HG02642 (cell line): Measurements from ENCODE around the gene TLX2.
"Not testable (repeated sequence)": the region's sequence is repeated elsewhere in the genome, so short reads cannot be mapped to it uniquely, and the experiment has no call there.

Source experiments
- ATAC-seq: cut with Tn5 transposase; IDR thresholded peaks from one replicate; pipeline ENCODE4 v1.9.1; 2021; ENCODE audit warnings: mild to moderate bottlenecking; ENCODE audit not compliant: unreplicated experiment, poor library complexity

TLX2 gene

GRCh38 chr2:74514368-74515270 lies at the start of gene TLX2:
Gene TLX2, plus strand, starts transcription at chr2:74514450. Its CDS starts 357 bp downstream, at chr2:74514807.
- no peak for ATAC-seq

- ATAC-seq: not testable (repeated sequence)
These were observed 43.5 kb upstream of the TLX2 start for GRCh38 chr2:74470742-74471141.

- no peak for ATAC-seq
These were observed 42.8 kb upstream of the TLX2 start for GRCh38 chr2:74471332-74472065.

- ATAC-seq: peak; percentile 85
These were observed 41.9 kb upstream of the TLX2 start, which contains the start of gene MRPL53 for GRCh38 chr2:74472086-74472944. Gene MRPL53, minus strand, starts transcription at chr2:74472680. Its CDS starts 20 bp downstream, at chr2:74472660.

- ATAC-seq: no peak
These were observed 41.3 kb upstream of the TLX2 start for GRCh38 chr2:74472945-74473258.

- no peak for ATAC-seq
These were observed 39.8 kb upstream of the TLX2 start for GRCh38 chr2:74474481-74474880.

GRCh38 chr2:74474899-74475298 lies 39.4 kb upstream of the TLX2 start:
- ATAC-seq: no peak

GRCh38 chr2:74481431-74481830 lies 32.8 kb upstream of the TLX2 start:
- no peak for ATAC-seq

GRCh38 chr2:74481961-74482800 lies 32.1 kb upstream of the TLX2 start:
- peak; percentile 43 for ATAC-seq

- peak; percentile 90 for ATAC-seq
These were observed 31.2 kb upstream of the TLX2 start, which contains the start of the genes CCDC142 and TTC31 for GRCh38 chr2:74482801-74483674. Gene CCDC142, minus strand, starts transcription at chr2:74482998. Its CDS starts 161 bp downstream, at chr2:74482837. Gene TTC31, plus strand, starts transcription at chr2:74483081. Its CDS starts 15 bp downstream, at chr2:74483096.

- not testable (repeated sequence) for ATAC-seq
These were observed 30.5 kb upstream of the TLX2 start for GRCh38 chr2:74483675-74484164.

GRCh38 chr2:74486141-74486540 lies 28.1 kb upstream of the TLX2 start:
- ATAC-seq: no peak

GRCh38 chr2:74488643-74489481 lies 25.4 kb upstream of the TLX2 start:
- no peak for ATAC-seq

GRCh38 chr2:74489906-74490305 lies 24.3 kb upstream of the TLX2 start:
- no peak for ATAC-seq

- ATAC-seq: no peak
These were observed 22.4 kb upstream of the TLX2 start for GRCh38 chr2:74491648-74492544.

GRCh38 chr2:74493546-74493945 lies 20.7 kb upstream of the TLX2 start:
- no peak for ATAC-seq
